Fibroblast of mammary gland (primary cell): Measurements from ENCODE around the gene MRPL42.

Experiments used
- DNase-seq: peaks from one replicate; pipeline ENCODE4 v3.0.0-alpha.2; 2010; ENCODE audit warnings: low read depth
- H3K4me3 ChIP-seq: 2 replicates; pipeline ENCODE4 v1.5.1; 2011; ENCODE audit warnings: low read depth, mild to moderate bottlenecking, low read length, moderate library complexity; ENCODE audit not compliant: control insufficient read depth
- CTCF ChIP-seq: conservative IDR thresholded peaks from 2 replicates; pipeline ENCODE4 v1.5.1; 2011; ENCODE audit warnings: low read depth, low read length, inconsistent platforms; ENCODE audit not compliant: control insufficient read depth, insufficient read depth

The MRPL42 gene

GRCh38 chr12:93467351-93468007 is at the start of gene MRPL42:
Gene MRPL42, plus strand, starts transcription at chr12:93467514. Its CDS starts 1,772 bp downstream, at chr12:93469286.
- peak within 1 kb of the TSS; percentile 97 for H3K4me3 ChIP-seq
- peak; percentile 83 for DNase-seq
- peak; percentile 78 for TF ChIP-seq CTCF

GRCh38 chr12:93417967-93418480 is 49.3 kb upstream of the MRPL42 start:
- no peak for DNase-seq
- H3K4me3 ChIP-seq: no peak overlapping the region
- no peak for TF ChIP-seq CTCF

GRCh38 chr12:93419388-93420034 is 47.8 kb upstream of the MRPL42 start:
- DNase-seq: peak; percentile 76
- peak; percentile 58 for TF ChIP-seq CTCF
- no peak overlapping the region for H3K4me3 ChIP-seq

- no peak overlapping the region for H3K4me3 ChIP-seq
- DNase-seq: no peak
- no peak for TF ChIP-seq CTCF
Observed at GRCh38 chr12:93422050-93422449, 45.3 kb upstream of the MRPL42 start.

- DNase-seq: no peak
- H3K4me3 ChIP-seq: no peak overlapping the region
- no peak for TF ChIP-seq CTCF
Observed at GRCh38 chr12:93425736-93426411, 41.4 kb upstream of the MRPL42 start.

- no peak overlapping the region for H3K4me3 ChIP-seq
- no peak for DNase-seq
- no peak for TF ChIP-seq CTCF
Observed at GRCh38 chr12:93426412-93426805, 40.9 kb upstream of the MRPL42 start.
